ENCODE results near the gene TREX2.
A peak's percentile ranks its signal among the peaks of the same experiment; 100 is the strongest.

Gene TREX2

GRCh38 chrX:153455571-153455970 is 9.7 kb upstream of the TREX2 start:
- DNase-seq (ENCODE audit: low spot score) = no peak

DNA sequence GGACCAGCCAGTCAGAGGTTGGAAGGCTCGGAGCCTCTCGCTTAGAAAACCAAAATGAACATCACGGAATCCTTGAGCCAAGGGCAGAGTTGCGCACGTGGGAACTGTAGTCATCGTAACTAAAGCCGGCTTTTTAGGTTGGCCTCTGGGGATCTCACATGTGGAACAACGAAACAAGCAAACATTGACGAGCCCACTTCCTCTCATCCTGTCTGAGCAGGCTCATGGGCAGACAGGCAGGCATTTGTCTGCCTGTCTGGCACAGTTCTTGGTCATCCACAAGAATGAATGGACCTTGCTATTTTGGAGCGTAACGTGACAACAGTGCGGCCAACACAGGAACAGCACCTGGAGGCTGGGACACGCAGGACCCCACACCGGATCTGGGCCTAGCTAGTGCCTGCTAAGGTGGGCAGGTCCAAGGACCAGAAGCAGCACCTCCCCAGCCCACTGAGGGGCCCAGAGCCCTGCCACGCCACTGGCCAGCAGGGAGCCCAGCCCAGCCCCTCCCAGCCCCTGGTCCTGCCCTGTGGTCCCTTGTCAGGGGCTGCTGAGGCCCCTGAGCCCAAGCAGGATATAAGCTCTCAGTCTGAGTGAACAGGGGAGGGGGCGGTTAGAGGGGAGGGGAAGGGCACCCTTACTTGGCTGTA is 9.2 kb upstream of the TREX2 start:
- no peak for DNase-seq (ENCODE audit: low spot score)

DNA sequence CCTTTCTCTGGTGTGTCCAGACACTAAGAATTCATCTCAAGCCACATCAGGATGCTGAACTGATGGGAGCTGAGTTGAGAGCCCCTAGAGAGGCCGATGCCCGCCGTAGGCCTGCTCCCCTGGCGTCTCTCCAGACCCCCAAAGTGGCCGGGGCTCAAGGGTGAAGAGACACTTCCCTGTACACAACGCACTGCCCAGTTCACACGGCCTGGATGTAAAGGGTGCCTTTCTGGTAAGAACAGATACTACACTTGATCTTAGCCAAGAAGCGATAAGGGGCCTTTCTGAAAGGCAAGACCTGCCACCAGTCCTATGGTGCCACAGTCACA is 5.1 kb upstream of the TREX2 start:
- DNase-seq (ENCODE audit: low spot score) = no peak

GRCh38 chrX:153450114-153450948 is 4.5 kb upstream of the TREX2 start:
- DNase-seq (ENCODE audit: low spot score) = no peak

DNA sequence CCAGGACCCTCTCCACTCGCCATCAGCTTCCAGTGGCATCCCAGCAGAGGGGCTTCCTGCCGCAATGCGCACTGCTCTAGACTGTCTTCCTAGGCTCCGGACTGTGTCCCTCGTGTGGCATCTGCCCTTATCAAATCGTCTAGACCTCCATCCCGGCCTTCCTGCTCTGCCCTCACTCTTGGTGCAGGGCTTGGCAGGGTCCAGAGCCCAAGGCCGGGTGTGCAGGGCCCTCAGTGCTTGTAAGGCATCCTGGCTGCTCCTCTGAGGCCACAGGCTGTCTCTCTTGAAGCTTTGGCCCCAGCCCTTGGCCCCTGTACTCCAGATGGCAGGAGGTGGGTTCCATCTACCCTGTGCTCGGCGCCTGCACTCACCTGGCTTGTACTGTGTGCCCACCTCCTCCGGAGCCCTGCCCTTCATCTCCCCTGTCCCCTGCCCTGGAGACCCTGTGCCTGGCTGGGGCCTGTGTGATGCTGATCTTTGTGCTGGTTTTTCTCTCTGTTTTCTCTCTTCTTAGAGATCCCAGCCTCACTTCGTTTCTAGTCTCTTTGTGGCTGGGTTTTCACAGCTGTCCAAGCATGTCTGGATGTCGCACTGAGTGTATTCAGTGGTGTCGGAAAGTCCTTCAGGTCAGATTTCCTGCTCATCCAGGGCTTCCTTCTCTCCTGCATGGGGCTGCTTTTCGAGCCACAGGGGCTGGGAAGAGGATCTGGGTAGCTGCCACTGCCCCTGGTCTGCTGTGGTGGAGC is 3.7 kb upstream of the TREX2 start:
- DNase-seq (ENCODE audit: low spot score) = no peak

- no peak for DNase-seq (ENCODE audit: low spot score)
Observed at GRCh38 chrX:153448556-153449367, 2.9 kb upstream of the TREX2 start.

DNA sequence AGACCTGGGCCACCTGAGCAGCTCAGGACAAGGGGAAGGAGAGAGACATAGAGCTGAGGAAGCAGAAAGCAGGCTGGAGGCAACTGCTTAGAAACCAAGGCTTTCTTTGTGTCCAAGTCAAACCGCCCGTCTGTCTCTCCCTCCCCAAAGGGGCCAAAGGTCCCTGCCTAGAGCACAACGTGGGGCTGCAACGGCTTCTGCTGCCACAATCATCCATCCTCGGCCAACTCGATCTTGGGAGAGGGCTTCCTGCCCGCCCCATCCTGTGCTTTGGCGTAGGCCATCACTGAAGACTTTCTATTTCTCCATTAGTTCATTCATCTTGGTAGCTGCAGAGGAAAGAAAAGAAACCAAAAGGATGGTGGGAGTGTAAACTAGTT is 1.7 kb upstream of the TREX2 start:
- DNase-seq (ENCODE audit: low spot score) = no peak

GRCh38 chrX:153446950-153447580 is 1.2 kb upstream of the TREX2 start:
- no peak for DNase-seq (ENCODE audit: low spot score)

GRCh38 chrX:153446636-153446936 is 730 bp upstream of the TREX2 start:
- no peak for DNase-seq (ENCODE audit: low spot score)

GRCh38 chrX:153445106-153445855 is 575 bp downstream of the TREX2 start:
- DNase-seq (ENCODE audit: low spot score) = no peak

- no peak for DNase-seq (ENCODE audit: low spot score)
Observed at GRCh38 chrX:153444333-153445011, 1.4 kb downstream of the TREX2 start.

- peak; percentile 30 for DNase-seq (ENCODE audit: low spot score)
Observed at GRCh38 chrX:153443476-153444332, 2.2 kb downstream of the TREX2 start.

GRCh38 chrX:153442463-153442862 is 3.4 kb downstream of the TREX2 start:
- DNase-seq (ENCODE audit: low spot score) = no peak

DNA sequence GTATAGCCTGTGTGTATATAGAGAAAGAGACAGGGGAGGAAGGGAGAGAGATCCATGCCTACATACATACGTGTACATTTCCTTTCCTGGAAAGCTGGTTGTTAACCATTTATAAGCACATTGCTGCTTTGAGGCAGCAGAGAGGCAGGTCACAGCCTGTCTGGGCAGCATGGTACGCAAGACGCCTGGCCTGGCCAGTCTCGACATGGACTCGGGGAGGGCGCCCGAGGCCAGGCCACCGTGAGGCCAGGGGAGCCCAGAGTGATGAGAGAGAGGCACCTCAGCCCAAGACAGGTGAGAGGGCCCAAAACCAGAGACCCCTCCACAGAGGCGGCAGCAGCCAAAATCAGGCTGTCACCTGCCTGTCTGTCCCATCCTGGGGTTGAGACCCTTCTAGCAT is 3.9 kb downstream of the TREX2 start:
- DNase-seq (ENCODE audit: low spot score) = no peak

- DNase-seq (ENCODE audit: low spot score) = peak; percentile 2
Observed at GRCh38 chrX:153441296-153441695, 4.6 kb downstream of the TREX2 start.

- DNase-seq (ENCODE audit: low spot score) = no peak
Observed at GRCh38 chrX:153440556-153441135, 5.2 kb downstream of the TREX2 start.

- DNase-seq (ENCODE audit: low spot score) = no peak
Observed at GRCh38 chrX:153439977-153440376, 5.9 kb downstream of the TREX2 start.

- DNase-seq (ENCODE audit: low spot score) = peak; percentile 54
Observed at GRCh38 chrX:153438532-153438931, 7.3 kb downstream of the TREX2 start.

GRCh38 chrX:153435845-153436244 is 10.0 kb downstream of the TREX2 start:
- no peak for DNase-seq (ENCODE audit: low spot score)
